Measurements from ENCODE around the gene GLT8D1.

Gene GLT8D1

GRCh38 chr3:52685709-52686691, 19.6 kb downstream of the GLT8D1 start, which contains the start of the genes GNL3 and PBRM1 (continued):
- TF ChIP-seq, protein P1, sequence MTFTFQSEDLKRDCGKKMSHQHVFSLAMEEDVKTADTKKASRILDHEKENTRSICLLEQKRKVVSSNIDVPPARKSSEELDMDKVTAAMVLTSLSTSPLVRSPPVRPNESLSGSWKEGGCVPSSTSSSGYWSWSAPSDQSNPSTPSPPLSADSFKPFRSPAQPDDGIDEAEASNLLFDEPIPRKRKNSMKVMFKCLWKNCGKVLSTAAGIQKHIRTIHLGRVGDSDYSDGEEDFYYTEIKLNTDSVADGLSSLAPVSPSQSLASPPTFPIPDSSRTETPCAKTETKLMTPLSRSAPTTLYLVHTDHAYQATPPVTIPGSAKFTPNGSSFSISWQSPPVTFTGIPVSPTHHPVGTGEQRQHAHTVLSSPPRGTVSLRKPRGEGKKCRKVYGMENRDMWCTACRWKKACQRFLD (tag by site-specific recombination; IDR thresholded peaks at IDR 0.05): no peak
- TF ChIP-seq SP7 (tag by site-specific recombination; IDR thresholded peaks at IDR 0.05) (peak; percentile 68), TCF7L2 (IDR thresholded peaks at IDR 0.05; ENCODE audit: borderline replicate concordance, low read depth, low read length) (no peak), SALL2 (tag by site-specific recombination; IDR thresholded peaks at IDR 0.05; ENCODE audit: borderline replicate concordance) (no peak), KLF1 (tag by site-specific recombination; IDR thresholded peaks at IDR 0.05) (peak; percentile 27; the same call in 1 of the 2 replicates), ZSCAN16 (tag by site-specific recombination; IDR thresholded peaks at IDR 0.05) (0 out of 2 replicates have a peak, but pooled peaks have one; percentile 29), ZNF239 (tag by site-specific recombination; IDR thresholded peaks at IDR 0.05) (no peak), ZNF2 (tag by site-specific recombination; IDR thresholded peaks at IDR 0.05) (peak; percentile 82; the same call in 1 of the 2 replicates), ZNF335 (tag by site-specific recombination; conservative IDR thresholded peaks at IDR 0.05) (peak; percentile 22; the same call in 1 of the 2 replicates), ZNF10 (tag by site-specific recombination; IDR thresholded peaks at IDR 0.05) (no peak), SP2 (tag by site-specific recombination; IDR thresholded peaks at IDR 0.05) (peak; percentile 67), KLF8 (tag by site-specific recombination; IDR thresholded peaks at IDR 0.05) (peak; percentile 69), KLF9 (tag by site-specific recombination; IDR thresholded peaks at IDR 0.05; ENCODE audit: low read depth) (peak; percentile 46; the same call in 1 of the 2 replicates), ZNF76 (tag by site-specific recombination; IDR thresholded peaks at IDR 0.05; ENCODE audit: borderline replicate concordance, low read depth) (peak; percentile 46; the same call in 1 of the 2 replicates), ZNF629 (tag by site-specific recombination; IDR thresholded peaks at IDR 0.05) (peak; percentile 54; the same call in 1 of the 2 replicates), ZNF341 (tag by site-specific recombination; IDR thresholded peaks at IDR 0.05; ENCODE audit: low read depth) (no peak), ZBTB11 (tag by site-specific recombination; conservative IDR thresholded peaks at IDR 0.05; ENCODE audit: low read depth) (peak; percentile 87), ZNF391 (tag by site-specific recombination; IDR thresholded peaks at IDR 0.05; ENCODE audit: borderline replicate concordance, low read depth) (0 out of 2 replicates have a peak, but pooled peaks have one; percentile 55), ZNF785 (tag by site-specific recombination; IDR thresholded peaks at IDR 0.05) (peak; percentile 61; the same call in 1 of the 2 replicates), ZFP37 (tag by site-specific recombination; IDR thresholded peaks at IDR 0.05) (peak; percentile 56; the same call in 1 of the 2 replicates), ZNF302 (tag by site-specific recombination; IDR thresholded peaks at IDR 0.05; ENCODE audit: low read depth) (no peak), ZBTB21 (tag by site-specific recombination; IDR thresholded peaks at IDR 0.05) (peak; percentile 61; the same call in 1 of the 2 replicates), REPIN1 (tag by site-specific recombination; IDR thresholded peaks at IDR 0.05; ENCODE audit: low read depth) (0 out of 2 replicates have a peak, but pooled peaks have one; percentile 46)
- TF ChIP-seq, protein P2, sequence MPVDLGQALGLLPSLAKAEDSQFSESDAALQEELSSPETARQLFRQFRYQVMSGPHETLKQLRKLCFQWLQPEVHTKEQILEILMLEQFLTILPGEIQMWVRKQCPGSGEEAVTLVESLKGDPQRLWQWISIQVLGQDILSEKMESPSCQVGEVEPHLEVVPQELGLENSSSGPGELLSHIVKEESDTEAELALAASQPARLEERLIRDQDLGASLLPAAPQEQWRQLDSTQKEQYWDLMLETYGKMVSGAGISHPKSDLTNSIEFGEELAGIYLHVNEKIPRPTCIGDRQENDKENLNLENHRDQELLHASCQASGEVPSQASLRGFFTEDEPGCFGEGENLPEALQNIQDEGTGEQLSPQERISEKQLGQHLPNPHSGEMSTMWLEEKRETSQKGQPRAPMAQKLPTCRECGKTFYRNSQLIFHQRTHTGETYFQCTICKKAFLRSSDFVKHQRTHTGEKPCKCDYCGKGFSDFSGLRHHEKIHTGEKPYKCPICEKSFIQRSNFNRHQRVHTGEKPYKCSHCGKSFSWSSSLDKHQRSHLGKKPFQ (tag by site-specific recombination; IDR thresholded peaks at IDR 0.05): peak; percentile 72
- TF ChIP-seq, protein P3, sequence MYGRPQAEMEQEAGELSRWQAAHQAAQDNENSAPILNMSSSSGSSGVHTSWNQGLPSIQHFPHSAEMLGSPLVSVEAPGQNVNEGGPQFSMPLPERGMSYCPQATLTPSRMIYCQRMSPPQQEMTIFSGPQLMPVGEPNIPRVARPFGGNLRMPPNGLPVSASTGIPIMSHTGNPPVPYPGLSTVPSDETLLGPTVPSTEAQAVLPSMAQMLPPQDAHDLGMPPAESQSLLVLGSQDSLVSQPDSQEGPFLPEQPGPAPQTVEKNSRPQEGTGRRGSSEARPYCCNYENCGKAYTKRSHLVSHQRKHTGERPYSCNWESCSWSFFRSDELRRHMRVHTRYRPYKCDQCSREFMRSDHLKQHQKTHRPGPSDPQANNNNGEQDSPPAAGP (tag by site-specific recombination; IDR thresholded peaks at IDR 0.05): peak; percentile 62
- TF ChIP-seq, protein P4, sequence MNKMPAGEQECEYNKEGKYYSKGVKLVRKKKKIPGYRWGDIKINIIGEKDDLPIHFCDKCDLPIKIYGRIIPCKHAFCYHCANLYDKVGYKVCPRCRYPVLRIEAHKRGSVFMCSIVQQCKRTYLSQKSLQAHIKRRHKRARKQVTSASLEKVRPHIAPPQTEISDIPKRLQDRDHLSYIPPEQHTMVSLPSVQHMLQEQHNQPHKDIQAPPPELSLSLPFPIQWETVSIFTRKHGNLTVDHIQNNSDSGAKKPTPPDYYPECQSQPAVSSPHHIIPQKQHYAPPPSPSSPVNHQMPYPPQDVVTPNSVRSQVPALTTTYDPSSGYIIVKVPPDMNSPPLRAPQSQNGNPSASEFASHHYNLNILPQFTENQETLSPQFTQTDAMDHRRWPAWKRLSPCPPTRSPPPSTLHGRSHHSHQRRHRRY (tag by site-specific recombination; IDR thresholded peaks at IDR 0.05): no peak
- TF ChIP-seq, protein P5, sequence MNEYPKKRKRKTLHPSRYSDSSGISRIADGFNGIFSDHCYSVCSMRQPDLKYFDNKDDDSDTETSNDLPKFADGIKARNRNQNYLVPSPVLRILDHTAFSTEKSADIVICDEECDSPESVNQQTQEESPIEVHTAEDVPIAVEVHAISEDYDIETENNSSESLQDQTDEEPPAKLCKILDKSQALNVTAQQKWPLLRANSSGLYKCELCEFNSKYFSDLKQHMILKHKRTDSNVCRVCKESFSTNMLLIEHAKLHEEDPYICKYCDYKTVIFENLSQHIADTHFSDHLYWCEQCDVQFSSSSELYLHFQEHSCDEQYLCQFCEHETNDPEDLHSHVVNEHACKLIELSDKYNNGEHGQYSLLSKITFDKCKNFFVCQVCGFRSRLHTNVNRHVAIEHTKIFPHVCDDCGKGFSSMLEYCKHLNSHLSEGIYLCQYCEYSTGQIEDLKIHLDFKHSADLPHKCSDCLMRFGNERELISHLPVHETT (tag by site-specific recombination; IDR thresholded peaks at IDR 0.05): peak; percentile 89
